NCI-H146 (cell line): ENCODE data around the gene STAMBP.
A peak's percentile ranks its signal among the peaks of the same experiment; 100 is the strongest.

Source experiments
- DNase-seq: peaks from one replicate; lab custom pipeline; 2025; lab: John Stamatoyannopoulos, UW

STAMBP gene

GRCh38 chr2:73906847-73907505 lies 78.2 kb downstream of the STAMBP start:
- DNase-seq, result no peak

GRCh38 chr2:73907840-73908452 lies 79.2 kb downstream of the STAMBP start:
- DNase-seq, result peak; percentile 95

- no peak for DNase-seq
These were observed 80.2 kb downstream of the STAMBP start for GRCh38 chr2:73908689-73909652.

- DNase-seq, result no peak
These were observed 82.2 kb downstream of the STAMBP start for GRCh38 chr2:73910873-73911547.

- no peak for DNase-seq
These were observed 82.9 kb downstream of the STAMBP start for GRCh38 chr2:73911548-73912208.

GRCh38 chr2:73913414-73914054 lies 84.8 kb downstream of the STAMBP start:
- no peak for DNase-seq

GRCh38 chr2:73914667-73915066 lies 85.9 kb downstream of the STAMBP start:
- DNase-seq, result no peak

GRCh38 chr2:73915437-73915993 lies 86.8 kb downstream of the STAMBP start:
- DNase-seq, result no peak

- no peak for DNase-seq
These were observed 87.9 kb downstream of the STAMBP start for GRCh38 chr2:73916666-73917065.

GRCh38 chr2:73917296-73917695 lies 88.5 kb downstream of the STAMBP start:
- DNase-seq, result no peak

GRCh38 chr2:73917696-73918207 lies 89.0 kb downstream of the STAMBP start:
- no peak for DNase-seq

GRCh38 chr2:73918856-73919255 lies 90.1 kb downstream of the STAMBP start:
- DNase-seq, result no peak

- DNase-seq, result no peak
These were observed 91.0 kb downstream of the STAMBP start for GRCh38 chr2:73919596-73920228.

GRCh38 chr2:73920577-73921545 lies 92.1 kb downstream of the STAMBP start:
- peak; percentile 67 for DNase-seq

GRCh38 chr2:73921581-73921980 lies 92.8 kb downstream of the STAMBP start:
- no peak for DNase-seq

GRCh38 chr2:73922681-73923080 lies 93.9 kb downstream of the STAMBP start:
- no peak for DNase-seq
